ENCODE data around the gene NKX6-2.

NKX6-2 gene

DNA sequence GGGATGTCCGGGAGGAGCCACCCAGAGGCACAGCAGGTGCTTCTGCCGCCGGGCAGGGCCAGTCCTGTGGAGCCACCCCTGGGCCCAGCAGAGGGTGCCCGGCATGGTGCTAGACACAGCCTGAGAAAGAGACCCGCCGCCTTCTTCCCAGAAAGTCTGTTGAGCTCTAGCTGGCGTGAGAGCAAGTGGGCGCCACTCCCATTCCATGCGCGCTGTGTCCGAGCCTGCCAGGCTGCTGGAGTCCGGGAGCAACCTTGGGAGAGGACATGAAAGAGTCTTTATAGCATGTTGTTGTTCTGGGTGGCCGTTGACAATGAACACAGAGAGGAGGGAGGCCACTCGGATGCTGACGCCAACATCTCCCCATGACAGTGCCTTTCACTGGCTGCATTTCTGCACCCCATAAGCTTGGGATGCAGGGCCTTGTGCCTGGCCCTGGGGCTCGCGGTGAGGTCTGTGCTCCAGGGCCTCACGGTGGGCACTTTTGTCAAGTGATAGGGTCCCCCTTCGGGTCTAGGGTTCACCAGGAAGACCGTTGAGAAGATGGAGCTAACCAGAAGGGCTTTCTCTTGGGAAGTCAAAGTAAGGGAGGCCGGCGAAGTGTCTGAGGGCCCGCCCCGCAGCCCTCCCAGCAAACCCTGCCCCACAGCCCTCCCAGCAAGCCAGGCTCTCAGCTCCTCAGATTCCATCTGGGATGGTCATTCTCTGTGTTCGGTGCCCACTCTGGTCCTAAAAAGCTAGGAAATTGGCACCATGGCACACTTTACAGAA lies 47.3 kb downstream of the NKX6-2 start:
- no peak for DNase-seq (ENCODE audit: low read depth in 2 of 2)

- no peak for DNase-seq (ENCODE audit: low read depth in 2 of 2)
Observed at GRCh38 chr10:132737390-132738048, 48.4 kb downstream of the NKX6-2 start.

DNA sequence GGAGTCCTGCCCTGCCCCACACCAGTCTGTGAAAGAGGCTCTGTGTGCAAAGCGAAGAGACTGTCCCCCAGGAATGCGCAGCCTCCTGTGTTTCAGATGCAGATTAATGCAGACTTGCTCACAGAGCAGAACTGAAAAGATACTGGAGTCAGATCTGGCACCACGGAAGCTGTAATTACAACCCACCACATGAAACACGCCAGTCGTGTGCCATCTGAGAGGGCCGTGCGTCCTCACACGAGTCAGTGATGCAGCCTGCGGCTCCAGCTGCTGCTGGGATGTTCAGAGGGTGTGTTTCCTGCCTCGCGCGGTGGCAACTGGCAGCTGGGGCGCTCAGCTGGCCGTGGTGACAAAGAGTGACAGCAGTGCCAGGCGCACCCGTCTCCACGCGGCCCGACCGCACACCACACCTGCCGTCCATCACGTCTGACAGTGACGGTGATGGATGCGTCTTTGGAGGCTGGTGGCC lies 50.0 kb downstream of the NKX6-2 start:
- DNase-seq (ENCODE audit: low read depth in 2 of 2) = no peak

- DNase-seq (ENCODE audit: low read depth in 2 of 2) = no peak
Observed at GRCh38 chr10:132735341-132735775, 50.6 kb downstream of the NKX6-2 start.

DNA sequence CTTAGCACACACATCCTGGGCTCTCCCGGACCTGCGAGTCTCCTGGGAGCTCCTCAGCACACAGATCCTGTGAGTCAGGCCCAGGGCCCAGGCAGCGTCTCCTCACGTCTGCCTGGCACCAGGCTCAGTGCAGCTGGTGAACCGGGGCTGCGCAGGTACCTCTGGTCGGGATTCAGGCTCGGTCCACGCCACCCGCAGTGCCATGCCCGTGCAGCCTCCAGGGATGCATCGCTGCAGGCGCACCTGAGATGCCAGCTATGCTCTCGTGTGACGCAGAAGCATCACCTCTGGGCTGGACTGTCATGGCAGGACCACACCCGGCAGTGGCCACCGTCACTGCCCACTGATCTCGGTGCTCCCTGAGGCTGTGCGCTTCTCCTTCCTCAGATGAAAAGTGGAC lies 52.0 kb downstream of the NKX6-2 start:
- DNase-seq (ENCODE audit: low read depth in 2 of 2) = no peak
